ENCODE measurements around the gene JARID2. TPM values are rescaled to one million over a fixed set of nuclear protein-coding genes. Genes with fewer than 3 reads are reported as not detected.

JARID2 gene
- total and polyA plus RNA-seq, 3 donors from 2014 or later, result 36.1 to 60.8 (median 53.7) TPM

- intact Hi-C loops (cut with DNase I; ENCODE audit: low total_unique reads), result no loop called here
- TF ChIP-seq POLR2A (IDR thresholded peaks at IDR 0.05), result no peak
- no peak overlapping the region for H3K27ac ChIP-seq
- no peaks in the 10 kb centered on the region for H3K9me3 ChIP-seq
- no peak overlapping the region for H3K4me3 ChIP-seq
- no peaks in the 10 kb centered on the region for H3K27me3 ChIP-seq
- H3K4me1 ChIP-seq, result no peaks in the 10 kb centered on the region
- 88 to 95% methylated on average over 12 of the region's 12 CpGs for WGBS, 2 donors
- no peak for DNase-seq
- no peaks in the 10 kb centered on the region for H3K36me3 ChIP-seq (ENCODE audit: low read depth, missing control alignments)
Measured at GRCh38 chr6:15527838-15528617, 282.2 kb downstream of the JARID2 start.

GRCh38 chr6:15528870-15529269, 283.0 kb downstream of the JARID2 start:
- Histone ChIP-seq H3K27ac (no peak overlapping the region), H3K4me3 (no peak overlapping the region), H3K4me1 (no peaks in the 10 kb centered on the region), H3K27me3 (no peaks in the 10 kb centered on the region), H3K36me3 (ENCODE audit: low read depth, missing control alignments) (no peaks in the 10 kb centered on the region), H3K9me3 (no peaks in the 10 kb centered on the region)
- intact Hi-C loops (cut with DNase I; ENCODE audit: low total_unique reads), result no loop called here
- no peak for TF ChIP-seq POLR2A (IDR thresholded peaks at IDR 0.05)
- TF ChIP-seq, protein P1, sequence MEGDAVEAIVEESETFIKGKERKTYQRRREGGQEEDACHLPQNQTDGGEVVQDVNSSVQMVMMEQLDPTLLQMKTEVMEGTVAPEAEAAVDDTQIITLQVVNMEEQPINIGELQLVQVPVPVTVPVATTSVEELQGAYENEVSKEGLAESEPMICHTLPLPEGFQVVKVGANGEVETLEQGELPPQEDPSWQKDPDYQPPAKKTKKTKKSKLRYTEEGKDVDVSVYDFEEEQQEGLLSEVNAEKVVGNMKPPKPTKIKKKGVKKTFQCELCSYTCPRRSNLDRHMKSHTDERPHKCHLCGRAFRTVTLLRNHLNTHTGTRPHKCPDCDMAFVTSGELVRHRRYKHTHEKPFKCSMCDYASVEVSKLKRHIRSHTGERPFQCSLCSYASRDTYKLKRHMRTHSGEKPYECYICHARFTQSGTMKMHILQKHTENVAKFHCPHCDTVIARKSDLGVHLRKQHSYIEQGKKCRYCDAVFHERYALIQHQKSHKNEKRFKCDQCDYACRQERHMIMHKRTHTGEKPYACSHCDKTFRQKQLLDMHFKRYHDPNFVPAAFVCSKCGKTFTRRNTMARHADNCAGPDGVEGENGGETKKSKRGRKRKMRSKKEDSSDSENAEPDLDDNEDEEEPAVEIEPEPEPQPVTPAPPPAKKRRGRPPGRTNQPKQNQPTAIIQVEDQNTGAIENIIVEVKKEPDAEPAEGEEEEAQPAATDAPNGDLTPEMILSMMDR (IDR thresholded peaks at IDR 0.05), result no peak
- DNase-seq, result no peak
- WGBS, 2 donors, result 97% methylated on average over 9 of the region's 9 CpGs

- intact Hi-C loops (cut with DNase I; ENCODE audit: low total_unique reads), result no loop called here
- H3K36me3 ChIP-seq (ENCODE audit: low read depth, missing control alignments), result no peaks in the 10 kb centered on the region
- H3K27ac ChIP-seq, result no peak overlapping the region
- H3K9me3 ChIP-seq, result no peaks in the 10 kb centered on the region
- WGBS, 2 donors, result 88 to 94% methylated on average over 10 of the region's 10 CpGs
- H3K27me3 ChIP-seq, result no peaks in the 10 kb centered on the region
- peaks cover 7% of the 10 kb centered on the region for H3K4me1 ChIP-seq
- no peak overlapping the region for H3K4me3 ChIP-seq
- TF ChIP-seq, protein P1 (IDR thresholded peaks at IDR 0.05), result no peak
- no peak for TF ChIP-seq POLR2A (IDR thresholded peaks at IDR 0.05)
- DNase-seq, result no peak
Measured at GRCh38 chr6:15530411-15530810, 284.5 kb downstream of the JARID2 start.

- no peak for DNase-seq
- peaks cover 14% of the 10 kb centered on the region for H3K4me1 ChIP-seq
- no peak overlapping the region for H3K27ac ChIP-seq
- WGBS, 2 donors, result 89 to 95% methylated on average over 7 of the region's 7 CpGs
- intact Hi-C loops (cut with DNase I; ENCODE audit: low total_unique reads), result no loop called here
- no peak overlapping the region for H3K4me3 ChIP-seq
- H3K36me3 ChIP-seq (ENCODE audit: low read depth, missing control alignments), result no peaks in the 10 kb centered on the region
- no peak for TF ChIP-seq POLR2A (IDR thresholded peaks at IDR 0.05)
- TF ChIP-seq, protein P1 (IDR thresholded peaks at IDR 0.05), result no peak
- H3K27me3 ChIP-seq, result no peaks in the 10 kb centered on the region
- H3K9me3 ChIP-seq, result no peaks in the 10 kb centered on the region
Measured at GRCh38 chr6:15531973-15532372, 286.1 kb downstream of the JARID2 start.

GRCh38 chr6:15533379-15534026, 287.6 kb downstream of the JARID2 start:
- TF ChIP-seq, protein P1 (IDR thresholded peaks at IDR 0.05), result no peak
- TF ChIP-seq POLR2A (IDR thresholded peaks at IDR 0.05), result no peak
- H3K27ac ChIP-seq, result no peak overlapping the region
- H3K9me3 ChIP-seq, result no peaks in the 10 kb centered on the region
- no peaks in the 10 kb centered on the region for H3K27me3 ChIP-seq
- 92 to 99% methylated on average over 12 of the region's 12 CpGs for WGBS, 2 donors
- H3K4me1 ChIP-seq, result peaks cover 19% of the 10 kb centered on the region
- no peak for DNase-seq
- intact Hi-C loops (cut with DNase I; ENCODE audit: low total_unique reads), result no loop called here
- no peaks in the 10 kb centered on the region for H3K36me3 ChIP-seq (ENCODE audit: low read depth, missing control alignments)
- no peak overlapping the region for H3K4me3 ChIP-seq

Measured in testis (tissue), 3 donors.